Activated T-cell treated with anti-CD3 and anti-CD28 coated beads, Interleukin-2, amount 50 U/mL, for 72 hours (primary cell): Measurements from ENCODE around the gene RFX4. TPM values are rescaled to one million over a fixed set of nuclear protein-coding genes. Genes with fewer than 3 reads are reported as not detected.
A peak's percentile ranks its signal among the peaks of the same experiment; 100 is the strongest.
"Not testable (repeated sequence)": the region's sequence is repeated elsewhere in the genome, so short reads cannot be mapped to it uniquely, and the experiment has no call there.

ENCODE experiments used
- ATAC-seq, 2 donors: fragments of 150-1000 bp; cut with Tn5 transposase; replicated peaks in 1 of 2; 2 replicates each; pipeline ENCODE4 v1.10.0; 2021; ENCODE audit warnings: moderate library complexity in 2 of 2, mild to moderate bottlenecking in 1 of 2
- DNase-seq, 2 donors: peaks; one replicate each; pipeline ENCODE4 v3.0.0; 2021 to 2022; ENCODE audit warnings: mixed read lengths in 1 of 2
- H3K27ac Mint-ChIP-seq: one replicate; pipeline ENCODE4 v1.8.0; 2022; ENCODE audit warnings: mild to moderate bottlenecking, moderate library complexity, mixed read lengths
- H3K27me3 Mint-ChIP-seq: one replicate; pipeline ENCODE4 v1.8.0; 2022; ENCODE audit warnings: low read depth, mixed read lengths
- H3K36me3 Mint-ChIP-seq, 2 donors: one replicate each; pipeline ENCODE4 v1.8.0; 2022; ENCODE audit warnings: mixed read lengths in 2 of 2, mild to moderate bottlenecking in 1 of 2; ENCODE audit not compliant: insufficient read depth in 2 of 2
- H3K4me1 Mint-ChIP-seq: one replicate; pipeline ENCODE4 v1.8.0; 2022; ENCODE audit warnings: low read depth, mixed read lengths
- H3K4me3 Mint-ChIP-seq, 2 donors: one replicate each; pipeline ENCODE4 v1.8.0; 2022; ENCODE audit warnings: mild to moderate bottlenecking in 2 of 2, mixed read lengths in 2 of 2, moderate library complexity in 2 of 2
- H3K9me3 Mint-ChIP-seq, 2 donors: one replicate each; pipeline ENCODE4 v1.8.0; 2022; ENCODE audit warnings: mixed read lengths in 2 of 2
- total RNA-seq, 2 donors: library from RNA; stranded (reverse); gene quantifications; one replicate each; pipeline ENCODE4 v1.2.3, GENCODE V29; 2022

Gene RFX4
- total RNA-seq, 2 donors from 2014 or later, result not detected

GRCh38 chr12:106720696-106721095, 137.9 kb downstream of the RFX4 start:
- no peaks in the 10 kb centered on the region for H3K9me3 Mint-ChIP-seq
- ATAC-seq (no peak), DNase-seq (no peak)
- H3K4me1 Mint-ChIP-seq, result no peaks in the 10 kb centered on the region
- no peak overlapping the region for H3K27ac Mint-ChIP-seq
- no peaks in the 10 kb centered on the region for H3K27me3 Mint-ChIP-seq
- no peaks in the 10 kb centered on the region for H3K36me3 Mint-ChIP-seq
- no peak overlapping the region for H3K4me3 Mint-ChIP-seq

GRCh38 chr12:106721915-106722314, 139.1 kb downstream of the RFX4 start:
- no peak for ATAC-seq
- Mint-ChIP-seq H3K36me3 (no peaks in the 10 kb centered on the region), H3K27ac (no peak overlapping the region), H3K27me3 (no peaks in the 10 kb centered on the region), H3K4me1 (peaks cover 3% of the 10 kb centered on the region), H3K4me3 (no peak overlapping the region), H3K9me3 (no peaks in the 10 kb centered on the region)
- DNase-seq, result no peak

- no peak overlapping the region for H3K27ac Mint-ChIP-seq
- H3K4me3 Mint-ChIP-seq, result no peak overlapping the region
- no peaks in the 10 kb centered on the region for H3K9me3 Mint-ChIP-seq
- no peaks in the 10 kb centered on the region for H3K27me3 Mint-ChIP-seq
- DNase-seq (no peak), ATAC-seq (no peak)
- no peaks in the 10 kb centered on the region for H3K36me3 Mint-ChIP-seq
- H3K4me1 Mint-ChIP-seq, result peaks cover 4% of the 10 kb centered on the region
Observed at GRCh38 chr12:106722837-106723236, 140.0 kb downstream of the RFX4 start.

- DNase-seq (no peak), ATAC-seq (no peak)
- H3K27ac Mint-ChIP-seq, result no peak overlapping the region
- H3K9me3 Mint-ChIP-seq, result no peaks in the 10 kb centered on the region
- H3K27me3 Mint-ChIP-seq, result no peaks in the 10 kb centered on the region
- H3K4me3 Mint-ChIP-seq, result no peak overlapping the region
- H3K36me3 Mint-ChIP-seq, result no peaks in the 10 kb centered on the region
- H3K4me1 Mint-ChIP-seq, result peaks cover 4% of the 10 kb centered on the region
Observed at GRCh38 chr12:106723416-106723815, 140.6 kb downstream of the RFX4 start.

- Mint-ChIP-seq H3K27ac (no peak overlapping the region), H3K27me3 (no peaks in the 10 kb centered on the region), H3K4me1 (peaks cover 4% of the 10 kb centered on the region), H3K4me3 (no peak overlapping the region), H3K9me3 (no peaks in the 10 kb centered on the region), H3K36me3 (no peaks in the 10 kb centered on the region)
- DNase-seq (no peak), ATAC-seq (no peak)
Observed at GRCh38 chr12:106724116-106724515, 141.3 kb downstream of the RFX4 start.

- H3K4me3 Mint-ChIP-seq, result no peak overlapping the region
- no peaks in the 10 kb centered on the region for H3K27me3 Mint-ChIP-seq
- no peaks in the 10 kb centered on the region for H3K36me3 Mint-ChIP-seq
- no peak overlapping the region for H3K27ac Mint-ChIP-seq
- H3K4me1 Mint-ChIP-seq, result peaks cover 4% of the 10 kb centered on the region
- DNase-seq (no peak), ATAC-seq (no peak)
- no peaks in the 10 kb centered on the region for H3K9me3 Mint-ChIP-seq
Observed at GRCh38 chr12:106724934-106725333, 142.1 kb downstream of the RFX4 start.

GRCh38 chr12:106726603-106727202, 143.9 kb downstream of the RFX4 start:
- H3K4me3 Mint-ChIP-seq, H3K4me1 Mint-ChIP-seq, H3K9me3 Mint-ChIP-seq, ATAC-seq, H3K27ac Mint-ChIP-seq, H3K36me3 Mint-ChIP-seq, H3K27me3 Mint-ChIP-seq: not testable (repeated sequence)
- peak in 1 of 2 donors; percentile 7 for DNase-seq

- H3K9me3 Mint-ChIP-seq, result no peaks in the 10 kb centered on the region
- no peaks in the 10 kb centered on the region for H3K36me3 Mint-ChIP-seq
- H3K4me3 Mint-ChIP-seq, result no peak overlapping the region
- H3K4me1 Mint-ChIP-seq, result peaks cover 4% of the 10 kb centered on the region
- ATAC-seq (no peak), DNase-seq (no peak)
- no peak overlapping the region for H3K27ac Mint-ChIP-seq
- no peaks in the 10 kb centered on the region for H3K27me3 Mint-ChIP-seq
Observed at GRCh38 chr12:106729611-106730010, 146.8 kb downstream of the RFX4 start.

- Mint-ChIP-seq H3K4me3 (no peak overlapping the region), H3K27me3 (no peaks in the 10 kb centered on the region), H3K4me1 (no peaks in the 10 kb centered on the region), H3K36me3 (no peaks in the 10 kb centered on the region), H3K9me3 (no peaks in the 10 kb centered on the region), H3K27ac (no peak overlapping the region)
- no peak for DNase-seq
- no peak for ATAC-seq
Observed at GRCh38 chr12:106732890-106733289, 150.1 kb downstream of the RFX4 start.

GRCh38 chr12:106733660-106734059, 150.9 kb downstream of the RFX4 start:
- Mint-ChIP-seq H3K4me1 (no peaks in the 10 kb centered on the region), H3K9me3 (no peaks in the 10 kb centered on the region), H3K36me3 (no peaks in the 10 kb centered on the region), H3K27me3 (no peaks in the 10 kb centered on the region), H3K4me3 (no peak overlapping the region), H3K27ac (no peak overlapping the region)
- DNase-seq (no peak), ATAC-seq (no peak)

- ATAC-seq (no peak), DNase-seq (no peak)
- Mint-ChIP-seq H3K27me3 (no peaks in the 10 kb centered on the region), H3K9me3 (no peaks in the 10 kb centered on the region), H3K4me3 (no peak overlapping the region), H3K27ac (no peak overlapping the region), H3K4me1 (no peaks in the 10 kb centered on the region), H3K36me3 (no peaks in the 10 kb centered on the region)
Observed at GRCh38 chr12:106736051-106736957, 153.5 kb downstream of the RFX4 start.

GRCh38 chr12:106739318-106739717, 156.5 kb downstream of the RFX4 start:
- Mint-ChIP-seq H3K27me3 (no peaks in the 10 kb centered on the region), H3K9me3 (no peaks in the 10 kb centered on the region), H3K27ac (no peak overlapping the region), H3K36me3 (no peaks in the 10 kb centered on the region), H3K4me1 (no peaks in the 10 kb centered on the region), H3K4me3 (no peak overlapping the region)
- ATAC-seq, result no peak
- DNase-seq, result no peak

GRCh38 chr12:106739815-106740530, 157.2 kb downstream of the RFX4 start:
- Mint-ChIP-seq H3K27me3 (no peaks in the 10 kb centered on the region), H3K4me1 (no peaks in the 10 kb centered on the region), H3K27ac (no peak overlapping the region), H3K4me3 (no peak overlapping the region), H3K36me3 (no peaks in the 10 kb centered on the region), H3K9me3 (no peaks in the 10 kb centered on the region)
- DNase-seq (no peak), ATAC-seq (no peak)
